IMR-90 (cell line): ENCODE results near the gene GUCY1A2. TPM values are rescaled to one million over a fixed set of nuclear protein-coding genes. Genes with fewer than 3 reads are reported as not detected.

Experiments used
- ATAC-seq: fragments of 200-7000 bp; cut with Tn5 transposase; 2 replicates; pipeline ENCODE4 v1.9.1; 2020; ENCODE audit warnings: low read depth, mild to moderate bottlenecking, moderate library complexity
- BruUV-seq: library from RNA; stranded (reverse); fragments of 400-500 nt; replicated peaks from 2 replicates; lab custom pipeline; 2021; lab: Mats Ljungman, UMichigan
- CTCF ChIA-PET: fragments of 300-600 bp; formaldehyde crosslinking; extraction: SDS; loops from one replicate; lab custom pipeline; 2021; ENCODE audit warnings: antibody characterized with exemption; lab: Yijun Ruan, JAX
- POLR2A ChIA-PET: fragments of 300-600 bp; sonication (Branson Sonifier 250); formaldehyde crosslinking; loops from one replicate; lab custom pipeline; 2022; ENCODE audit warnings: antibody characterized with exemption; ENCODE audit not compliant: unreplicated experiment; lab: Charles Lee
- DNase-seq: peaks from one replicate; pipeline ENCODE4 v3.0.0; 2013
- H2AFZ ChIP-seq: replicated peaks from 2 replicates; pipeline ENCODE3; 2013; ENCODE audit warnings: low read length, mild to moderate bottlenecking; ENCODE audit not compliant: poor library complexity
- H2AK5ac ChIP-seq: 2 replicates; pipeline ENCODE4 v1.6.1; 2013; ENCODE audit warnings: low read depth, low read length, inconsistent platforms
- H2AK9ac ChIP-seq: replicated peaks from 2 replicates; pipeline ENCODE3; 2013; ENCODE audit warnings: mild to moderate bottlenecking, low read depth, low read length, moderate library complexity; ENCODE audit not compliant: poor library complexity
- H2BK120ac ChIP-seq: 2 replicates; pipeline ENCODE4 v1.6.1; 2013; ENCODE audit warnings: low read depth, low read length, inconsistent platforms
- H2BK15ac ChIP-seq: 3 replicates; pipeline ENCODE4 v1.6.1; 2013; ENCODE audit warnings: low read depth, low read length, inconsistent platforms
- H2BK20ac ChIP-seq: 2 replicates; pipeline ENCODE4 v1.6.1; 2013; ENCODE audit warnings: low read depth, mild to moderate bottlenecking, inconsistent platforms, low read length, moderate library complexity
- H2BK5ac ChIP-seq: 2 replicates; pipeline ENCODE4 v1.6.1; 2013; ENCODE audit warnings: mild to moderate bottlenecking, low read depth, low read length, inconsistent platforms; ENCODE audit not compliant: poor library complexity, severe bottlenecking
- H3K14ac ChIP-seq: replicated peaks from 2 replicates; pipeline ENCODE4 v1.6.1; 2013; ENCODE audit warnings: low read depth, low read length, inconsistent platforms
- H3K18ac ChIP-seq: 2 replicates; pipeline ENCODE4 v1.6.1; 2013; ENCODE audit warnings: low read depth, low read length, control low read depth
- H3K23ac ChIP-seq: 2 replicates; pipeline ENCODE4 v1.6.1; 2013; ENCODE audit warnings: low read depth, low read length, inconsistent platforms
- H3K27ac ChIP-seq: 2 replicates; pipeline ENCODE4 v1.5.1; 2013; ENCODE audit warnings: mild to moderate bottlenecking, control low read depth, low read length; ENCODE audit not compliant: insufficient read depth
- H3K27me3 ChIP-seq: 2 replicates; pipeline ENCODE4 v1.6.1; 2013; ENCODE audit warnings: low read length; ENCODE audit not compliant: control insufficient read depth, insufficient read depth
- H3K36me3 ChIP-seq: 2 replicates; pipeline ENCODE4 v1.6.1; 2013; ENCODE audit warnings: low read length, mixed read lengths; ENCODE audit not compliant: control insufficient read depth, insufficient read depth
- H3K4ac ChIP-seq: 2 replicates; pipeline ENCODE4 v1.6.1; 2013; ENCODE audit warnings: low read depth, low read length, inconsistent platforms
- H3K4me1 ChIP-seq: 2 replicates; pipeline ENCODE4 v1.6.1; 2013; ENCODE audit warnings: low read length, mixed read lengths; ENCODE audit not compliant: control insufficient read depth, insufficient read depth
- H3K4me2 ChIP-seq: 2 replicates; pipeline ENCODE4 v1.6.1; 2013; ENCODE audit warnings: low read depth, mild to moderate bottlenecking, control low read depth, low read length, moderate library complexity
- H3K4me3 ChIP-seq: 2 replicates; pipeline ENCODE4 v1.5.1; 2013; ENCODE audit warnings: low read depth, mild to moderate bottlenecking, control low read depth, low read length, moderate library complexity; ENCODE audit not compliant: insufficient read depth
- H3K56ac ChIP-seq: 2 replicates; pipeline ENCODE4 v1.6.1; 2013; ENCODE audit warnings: low read length, inconsistent platforms; ENCODE audit not compliant: insufficient read depth; ENCODE audit errors: extremely low read depth
- H3K79me1 ChIP-seq, 2 experiments: 2 replicates each; pipeline ENCODE4 v1.6.1; 2013; ENCODE audit warnings: low read length in 2 of 2, inconsistent platforms in 1 of 2, low read depth in 1 of 2
- H3K9ac ChIP-seq: 2 replicates; pipeline ENCODE4 v1.6.1; 2013; ENCODE audit warnings: low read depth, low read length, control low read depth
- H3K9me1 ChIP-seq: 2 replicates; pipeline ENCODE4 v1.6.1; 2013; ENCODE audit warnings: low read length, inconsistent platforms; ENCODE audit not compliant: insufficient read depth
- H3K9me3 ChIP-seq: 2 replicates; pipeline ENCODE4 v1.6.1; 2013; ENCODE audit warnings: low read length; ENCODE audit not compliant: control insufficient read depth, insufficient read depth
- H4K20me1 ChIP-seq: 2 replicates; pipeline ENCODE4 v1.6.1; 2013; ENCODE audit warnings: low read length, inconsistent platforms; ENCODE audit not compliant: insufficient read depth
- H4K5ac ChIP-seq: 2 replicates; pipeline ENCODE4 v1.6.1; 2013; ENCODE audit warnings: mild to moderate bottlenecking, low read depth, low read length, control low read depth
- H4K8ac ChIP-seq, 2 experiments: 2 replicates each; pipeline ENCODE4 v1.6.1; 2013; ENCODE audit warnings: low read depth in 2 of 2, low read length in 2 of 2, control low read depth in 1 of 2, inconsistent platforms in 1 of 2
- H4K91ac ChIP-seq: 2 replicates; pipeline ENCODE4 v1.6.1; 2013; ENCODE audit warnings: low read depth, low read length, inconsistent platforms; ENCODE audit not compliant: insufficient read depth
- ELK1 ChIP-seq: fragments of 150-350 bp; IDR thresholded peaks from 2 replicates; pipeline ENCODE4 v1.6.1; 2016; ENCODE audit warnings: low read depth, mild to moderate bottlenecking, low read length, moderate library complexity, borderline replicate concordance
- FOS ChIP-seq: fragments of 150-350 bp; IDR thresholded peaks from 2 replicates; pipeline ENCODE4 v1.6.1; 2016; ENCODE audit warnings: low read depth, low read length
- MXI1 ChIP-seq: IDR thresholded peaks from 2 replicates; pipeline ENCODE4 v1.6.1; 2012; ENCODE audit warnings: low read depth, mild to moderate bottlenecking, low read length, moderate library complexity, borderline replicate concordance
- POLR2A ChIP-seq: IDR thresholded peaks from 2 replicates; pipeline ENCODE4 v1.6.1; 2012; ENCODE audit warnings: mild to moderate bottlenecking, low read depth, low read length
- SMC3 ChIP-seq: fragments of 150-350 bp; IDR thresholded peaks from 2 replicates; pipeline ENCODE4 v1.6.1; 2016; ENCODE audit warnings: low read depth, mild to moderate bottlenecking, antibody characterized with exemption, low read length, moderate library complexity
- dilution Hi-C: fragments of 300-500 bp; cut with HindIII; formaldehyde crosslinking; loops from one replicate; pipeline ENCODE4 v1.14.3; 2018; ENCODE audit warnings: low sequenced_read_pairs; ENCODE audit not compliant: unreplicated experiment
- in situ Hi-C: fragments of 300-500 bp; cut with MboI; formaldehyde crosslinking; loops from 3 replicates; pipeline ENCODE4 v1.14.3; 2019; ENCODE audit warnings: low sequenced_read_pairs, inconsistent platforms, mixed read lengths
- intact Hi-C: fragments of 100-400 bp; cut with micrococcal nuclease; formaldehyde crosslinking; loops from 2 replicates; pipeline ENCODE4 v1.10.0; 2022
- polyA plus RNA-seq, 3 experiments: library from polyadenylated mRNA; depleted of rRNA; stranded (reverse); fragments of >200 nt; gene quantifications; 2 replicates each; pipeline ENCODE4 v1.2.3, GENCODE V29; 2012; ENCODE audit warnings: low replicate concordance in 1 of 3
- total RNA-seq: library from RNA; depleted of rRNA; stranded (reverse); fragments of >200 nt; gene quantifications from 2 replicates; pipeline ENCODE4 v1.2.3, GENCODE V29; 2012

The GUCY1A2 gene
- total and polyA plus RNA-seq, 2 of the 4 experiments (the other 2 are of a cell fraction), result under 0.01 to 0.03 TPM

DNA sequence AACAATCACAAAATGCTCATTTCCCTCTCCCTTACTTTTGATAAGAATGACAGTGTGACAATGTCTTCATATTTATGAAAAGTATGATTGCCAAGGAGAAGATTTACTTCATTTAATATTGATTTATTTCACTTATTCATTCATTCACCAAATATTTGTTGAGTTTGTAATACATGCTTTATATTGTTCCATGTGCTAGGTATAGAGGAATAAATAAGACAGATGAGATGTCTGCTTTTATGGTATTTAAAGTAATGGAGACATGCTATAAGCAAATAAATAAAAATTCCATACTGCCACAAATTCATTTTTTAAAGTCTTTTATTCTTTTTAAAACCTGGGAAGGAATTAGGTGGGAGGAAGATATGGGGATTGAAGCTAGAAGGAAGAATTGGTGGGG, 289.4 kb downstream of the GUCY1A2 start:
- intact Hi-C loops, result loop anchor here (10.0 kb wide), 1 partner anchor 574 kb away; no protein-coding TSS in a partner anchor
- POLR2A ChIA-PET, result no interaction called here
- in situ Hi-C loops, result no loop called here

More for the DNA sequence above, 289.4 kb downstream of the GUCY1A2 start:
- Histone ChIP-seq H4K8ac (no peak overlapping the region), H3K4me3 (no peak overlapping the region), H3K4ac (no peak overlapping the region), H3K23ac (no peak overlapping the region), H4K20me1 (no peaks in the 10 kb centered on the region), H3K18ac (no peak overlapping the region), H3K27ac (no peak overlapping the region), H3K79me1 (no peaks in the 10 kb centered on the region), H2AFZ (no peak overlapping the region), H2BK20ac (no peak overlapping the region), H3K9me3 (no peaks in the 10 kb centered on the region), H3K9me1 (no peaks in the 10 kb centered on the region), H2AK9ac (no peak overlapping the region), H3K36me3 (no peaks in the 10 kb centered on the region), H3K14ac (no peak overlapping the region), H3K4me1 (no peaks in the 10 kb centered on the region), H3K9ac (no peak overlapping the region), H2AK5ac (no peak overlapping the region), H3K56ac (no peak overlapping the region), H3K4me2 (no peak overlapping the region), H3K27me3 (no peaks in the 10 kb centered on the region), H2BK15ac (no peak overlapping the region), H2BK5ac (no peak overlapping the region), H2BK120ac (no peak overlapping the region), H4K5ac (no peak overlapping the region), H4K91ac (no peak overlapping the region)
- no peak for TF ChIP-seq FOS
- TF ChIP-seq POLR2A, result no peak
- no peak for TF ChIP-seq MXI1
- no peak for TF ChIP-seq SMC3
- TF ChIP-seq ELK1, result no peak
- BruUV-seq, result no TSS peak
- CTCF ChIA-PET, result no interaction called here
- dilution Hi-C loops, result no loop called here
- DNase-seq, result no peak
- ATAC-seq, result no peak
